HT1080 (cell line): ENCODE data around the gene CELA3B. TPM values are rescaled to one million over a fixed set of nuclear protein-coding genes. Genes with fewer than 3 reads are reported as not detected.

ENCODE experiments used
- small RNA-seq: library from RNA; depleted of rRNA; stranded (forward); fragments of <200 nt; gene quantifications from one replicate; pipeline ENCODE3, GENCODE V24; 2014
- total RNA-seq: library from RNA; depleted of rRNA; stranded (reverse); fragments of >200 nt; shearing (Covaris generic); gene quantifications from 2 replicates; pipeline ENCODE4 v1.2.3, GENCODE V29; 2014; rRNA removed

Gene CELA3B
- total RNA-seq, 1 experiment from 2014 or later: not detected

Small RNA genes lying within 50 kb of the gene (small RNA-seq; reads per million reads assigned to genes)
- not detected for gene RN7SL186P
- gene RN7SL386P: not detected
- not detected for gene RNU6-1022P
- gene RNU6-776P: not detected

Other genes starting within 250 kb of the CELA3B start
- gene USP48, start 193.9 kb upstream of the CELA3B start, total RNA-seq: 15.9 and 20.1 TPM in 2 replicates
- not detected in 2 replicates for gene LDLRAD2, start 164.8 kb upstream of the CELA3B start, total RNA-seq
- 2.5 and 3.4 TPM in 2 replicates for gene HSPG2, start 39.7 kb upstream of the CELA3B start, total RNA-seq
- gene CELA3A, start 24.6 kb downstream of the CELA3B start, total RNA-seq: not detected in 2 replicates
- gene CDC42, start 75.7 kb downstream of the CELA3B start, total RNA-seq: 285 and 338 TPM in 2 replicates
- 1.1 TPM in 1 of 2 replicates, not detected in the other for gene WNT4, start 166.1 kb downstream of the CELA3B start, total RNA-seq